Activated CD8-positive, alpha-beta memory T cell treated with anti-CD3 and anti-CD28 coated beads, Interleukin-2, amount 10 ng/mL, durations not matched to agents 7 days and 5 days (primary cell): Measurements from ENCODE around the gene MYO16. TPM values are rescaled to one million over a fixed set of nuclear protein-coding genes. Genes with fewer than 3 reads are reported as not detected.

Experiments used
- ATAC-seq: fragments of 150-1000 bp; cut with Tn5 transposase; one replicate; pipeline ENCODE4 v1.10.0; 2021; ENCODE audit warnings: moderate library complexity
- CTCF ChIA-PET: fragments of 350-600 bp; sonication (Branson Sonifier 250); formaldehyde crosslinking; loops from one replicate; lab custom pipeline; 2021; ENCODE audit warnings: antibody characterized with exemption; lab: Charles Lee
- DNase-seq: peaks from one replicate; pipeline ENCODE4 v3.0.0-alpha.2; 2020
- H3K27ac Mint-ChIP-seq: one replicate; pipeline ENCODE4 v1.8.0; 2021; ENCODE audit warnings: mild to moderate bottlenecking, mixed read lengths
- H3K27me3 Mint-ChIP-seq: one replicate; pipeline ENCODE4 v1.8.0; 2021; ENCODE audit warnings: mixed read lengths
- H3K36me3 Mint-ChIP-seq: one replicate; pipeline ENCODE4 v1.8.0; 2021; ENCODE audit warnings: mild to moderate bottlenecking, mixed read lengths
- H3K4me1 Mint-ChIP-seq: one replicate; pipeline ENCODE4 v1.8.0; 2021; ENCODE audit warnings: mixed read lengths
- H3K4me3 Mint-ChIP-seq: one replicate; pipeline ENCODE4 v1.8.0; 2021; ENCODE audit warnings: mild to moderate bottlenecking, moderate library complexity, mixed read lengths
- H3K9me3 Mint-ChIP-seq: one replicate; pipeline ENCODE4 v1.8.0; 2022; ENCODE audit warnings: low read depth, mixed read lengths
- total RNA-seq, 2 experiments: library from RNA; stranded (reverse); gene quantifications; one replicate each; pipeline ENCODE4 v1.2.3, GENCODE V29; 2021

Gene MYO16
- total RNA-seq, 2 experiments from 2014 or later = 0.05 TPM; not detected in 1

DNA sequence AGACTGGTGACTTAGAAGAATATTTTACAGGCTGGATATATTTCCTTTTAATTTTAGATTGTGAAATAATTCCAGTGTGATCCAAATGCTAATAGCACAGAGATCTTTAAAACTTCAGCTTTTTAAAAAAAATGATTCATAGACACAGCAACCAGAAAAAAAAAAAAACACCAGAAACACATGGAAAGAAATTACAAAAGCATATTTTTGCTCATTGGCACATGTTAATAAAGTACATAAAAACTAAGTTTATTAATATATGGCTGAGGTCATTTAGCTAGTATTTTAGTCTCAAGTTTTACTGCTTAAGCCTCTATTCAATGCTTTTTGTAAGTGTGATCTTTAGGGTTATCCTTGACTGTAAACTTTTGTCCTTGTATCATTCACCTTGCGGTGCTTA lies 577 bp downstream of the MYO16 start:
- CTCF ChIA-PET = no interaction called here
- no peaks in the 10 kb centered on the region for H3K36me3 Mint-ChIP-seq

DNA sequence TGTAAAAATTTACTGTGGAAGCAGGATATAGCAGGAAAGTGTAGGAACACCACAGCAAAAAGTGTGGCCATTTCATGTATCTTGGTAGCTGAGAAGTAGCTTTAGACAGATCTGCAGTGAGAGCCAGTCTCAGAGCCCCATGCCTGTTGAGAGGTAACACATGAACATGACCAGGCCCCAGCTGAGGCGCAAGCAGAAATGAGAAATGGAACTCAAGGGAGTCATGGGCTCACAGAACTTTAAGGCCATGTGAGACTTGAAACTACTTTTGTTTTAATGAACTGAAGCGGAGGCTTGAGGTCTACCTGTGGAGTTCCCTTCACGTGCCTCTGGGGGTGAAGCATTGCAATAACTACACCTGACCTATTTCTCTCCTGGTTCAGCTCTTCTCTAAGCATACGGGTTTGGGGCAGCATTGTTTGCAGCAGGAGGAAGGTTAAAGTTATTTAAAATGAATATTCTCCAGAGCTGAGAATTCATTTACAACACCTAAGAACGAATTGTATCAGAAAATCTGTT lies 3.3 kb downstream of the MYO16 start:
- peaks cover 2% of the 10 kb centered on the region for H3K9me3 Mint-ChIP-seq
- no peak for DNase-seq
- no peaks in the 10 kb centered on the region for H3K4me1 Mint-ChIP-seq
- no peak for ATAC-seq
- no peak overlapping the region for H3K4me3 Mint-ChIP-seq
- no peaks in the 10 kb centered on the region for H3K27me3 Mint-ChIP-seq
- no peaks in the 10 kb centered on the region for H3K36me3 Mint-ChIP-seq
- CTCF ChIA-PET = no interaction called here
- no peak overlapping the region for H3K27ac Mint-ChIP-seq

More for the DNA sequence above, 577 bp downstream of the MYO16 start:
- H3K4me1 Mint-ChIP-seq = no peaks in the 10 kb centered on the region
- no peak for DNase-seq
- no peak overlapping the region for H3K27ac Mint-ChIP-seq
- peaks cover 2% of the 10 kb centered on the region for H3K9me3 Mint-ChIP-seq
- H3K4me3 Mint-ChIP-seq = no peak overlapping the region
- no peak for ATAC-seq
- H3K27me3 Mint-ChIP-seq = no peaks in the 10 kb centered on the region

DNA sequence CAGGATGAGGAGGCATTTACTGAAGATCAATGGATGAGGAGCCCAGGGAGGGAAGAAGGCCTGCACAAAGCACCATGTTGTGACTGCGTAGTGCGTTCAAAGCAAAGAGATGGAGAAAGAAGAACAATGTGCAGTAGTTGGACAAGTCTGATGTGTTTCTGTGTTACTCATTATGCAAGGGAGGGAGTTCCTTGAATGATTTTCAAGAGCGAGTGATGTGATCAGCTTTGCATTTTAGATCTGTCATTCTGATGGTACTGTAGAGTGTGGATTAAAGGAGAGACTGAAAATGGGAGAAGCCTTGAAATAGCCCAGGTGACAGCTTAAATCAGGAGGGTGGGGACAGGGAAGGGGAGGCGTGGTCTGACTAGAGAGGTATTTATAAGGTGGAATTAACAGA lies 9.5 kb downstream of the MYO16 start:
- ATAC-seq (no peak), DNase-seq (no peak)
- no peaks in the 10 kb centered on the region for H3K4me1 Mint-ChIP-seq
- H3K4me3 Mint-ChIP-seq = no peak overlapping the region
- H3K27me3 Mint-ChIP-seq = no peaks in the 10 kb centered on the region
- CTCF ChIA-PET = no interaction called here
- no peak overlapping the region for H3K27ac Mint-ChIP-seq
- peaks cover 2% of the 10 kb centered on the region for H3K9me3 Mint-ChIP-seq
- H3K36me3 Mint-ChIP-seq = no peaks in the 10 kb centered on the region

DNA sequence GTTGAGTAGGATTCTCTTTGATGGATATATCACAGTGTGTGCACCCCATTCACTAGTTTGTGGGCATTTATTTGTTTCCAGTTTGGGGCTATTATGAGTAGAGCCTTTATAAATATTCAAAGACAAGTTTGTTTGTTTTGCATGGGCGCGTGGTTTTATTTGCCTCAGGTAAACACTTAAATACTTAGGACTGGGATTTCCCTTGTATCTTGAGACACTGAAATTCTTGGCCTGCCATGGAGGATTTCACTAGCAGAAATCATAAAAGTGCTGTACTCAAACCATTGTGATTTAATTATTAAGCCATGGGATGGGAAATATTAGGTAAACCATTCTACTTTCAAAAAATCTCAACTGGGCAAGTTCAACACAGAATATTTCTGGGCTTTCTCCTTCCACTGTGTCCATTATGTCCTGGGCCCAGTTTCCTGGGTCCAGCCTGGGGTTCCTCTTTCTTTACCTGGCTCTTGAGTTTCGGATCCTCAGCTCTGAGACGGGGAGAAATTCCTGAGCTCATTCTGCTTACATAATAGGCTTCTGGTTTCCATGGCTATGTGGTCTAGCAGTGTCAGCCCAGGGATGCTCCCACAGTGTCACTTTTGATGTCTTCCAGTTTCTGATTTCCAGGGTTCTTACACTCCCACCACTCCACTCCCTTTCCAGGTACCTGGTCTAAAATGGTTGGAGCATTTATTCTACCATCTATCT lies 14.4 kb downstream of the MYO16 start:
- ATAC-seq (no peak), DNase-seq (no peak)
- Mint-ChIP-seq H3K4me3 (no peak overlapping the region), H3K9me3 (peaks cover 2% of the 10 kb centered on the region), H3K36me3 (no peaks in the 10 kb centered on the region), H3K4me1 (no peaks in the 10 kb centered on the region), H3K27ac (no peak overlapping the region), H3K27me3 (no peaks in the 10 kb centered on the region)
- CTCF ChIA-PET = no interaction called here

DNA sequence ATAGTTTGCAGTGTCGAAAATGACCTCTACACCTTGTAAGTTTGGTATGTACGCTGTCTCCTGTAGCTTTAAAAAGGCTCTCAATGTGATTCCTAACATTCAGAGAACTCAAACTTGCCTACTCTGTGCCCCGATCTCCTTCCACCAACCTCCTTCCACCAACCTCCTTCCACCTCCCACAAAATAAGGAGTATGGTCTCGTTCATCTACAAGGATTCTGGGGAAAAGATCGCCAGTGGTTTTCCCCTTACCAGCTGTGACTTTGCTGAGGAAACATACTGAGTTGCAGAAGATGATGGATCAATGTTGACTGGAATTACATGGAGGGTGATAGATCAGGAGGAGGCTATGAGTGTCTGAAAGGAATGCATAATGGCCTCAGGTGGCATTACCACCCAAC lies 16.0 kb downstream of the MYO16 start:
- Mint-ChIP-seq H3K4me3 (no peak overlapping the region), H3K4me1 (no peaks in the 10 kb centered on the region), H3K9me3 (peaks cover 2% of the 10 kb centered on the region), H3K36me3 (no peaks in the 10 kb centered on the region), H3K27me3 (no peaks in the 10 kb centered on the region), H3K27ac (no peak overlapping the region)
- CTCF ChIA-PET = no interaction called here
- no peak for ATAC-seq
- no peak for DNase-seq

DNA sequence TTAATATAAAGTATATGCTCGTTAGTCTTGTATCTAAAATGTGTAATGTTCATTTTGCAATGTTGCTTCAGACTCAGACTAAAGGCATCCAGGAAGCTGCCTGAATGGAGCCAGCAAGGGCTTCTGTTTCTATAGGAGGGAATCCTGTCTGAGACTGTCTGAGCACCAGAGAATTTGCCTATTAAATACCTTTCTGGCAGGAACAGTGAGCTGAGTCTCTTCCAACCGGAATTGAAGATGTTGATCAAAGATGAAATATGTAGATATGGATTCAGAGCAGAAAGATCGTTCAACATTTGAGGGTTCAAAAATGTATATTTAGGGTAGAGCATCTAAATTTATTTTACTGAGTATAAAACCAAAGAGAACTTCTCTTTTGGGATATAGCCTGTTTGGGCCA lies 20.9 kb downstream of the MYO16 start:
- Mint-ChIP-seq H3K4me3 (no peak overlapping the region), H3K27ac (no peak overlapping the region), H3K27me3 (no peaks in the 10 kb centered on the region), H3K9me3 (no peaks in the 10 kb centered on the region), H3K4me1 (no peaks in the 10 kb centered on the region), H3K36me3 (no peaks in the 10 kb centered on the region)
- ATAC-seq (no peak), DNase-seq (no peak)
- CTCF ChIA-PET = no interaction called here

DNA sequence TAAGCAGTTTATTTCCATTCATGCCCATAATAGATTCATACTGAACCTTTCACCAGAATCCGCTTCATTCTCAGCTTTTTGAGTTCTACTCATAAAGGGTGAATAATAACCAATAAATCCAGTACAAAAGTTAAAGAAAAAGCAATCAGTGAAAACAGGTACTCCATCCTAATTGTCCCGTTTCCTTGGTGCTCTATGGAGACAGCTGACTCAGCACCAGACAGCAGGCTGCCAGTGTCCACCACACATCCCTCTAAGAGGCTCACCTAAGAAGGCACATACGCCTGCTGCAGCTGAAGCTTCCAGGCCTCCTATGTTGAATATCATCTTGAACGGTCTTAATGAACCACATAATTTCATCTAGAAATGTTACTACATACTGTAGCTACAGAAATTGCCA lies 27.3 kb downstream of the MYO16 start:
- Mint-ChIP-seq H3K9me3 (peaks cover 2% of the 10 kb centered on the region), H3K27me3 (no peaks in the 10 kb centered on the region), H3K4me1 (no peaks in the 10 kb centered on the region), H3K36me3 (no peaks in the 10 kb centered on the region), H3K4me3 (no peak overlapping the region), H3K27ac (no peak overlapping the region)
- DNase-seq = no peak
- no peak for ATAC-seq
- CTCF ChIA-PET = no interaction called here

DNA sequence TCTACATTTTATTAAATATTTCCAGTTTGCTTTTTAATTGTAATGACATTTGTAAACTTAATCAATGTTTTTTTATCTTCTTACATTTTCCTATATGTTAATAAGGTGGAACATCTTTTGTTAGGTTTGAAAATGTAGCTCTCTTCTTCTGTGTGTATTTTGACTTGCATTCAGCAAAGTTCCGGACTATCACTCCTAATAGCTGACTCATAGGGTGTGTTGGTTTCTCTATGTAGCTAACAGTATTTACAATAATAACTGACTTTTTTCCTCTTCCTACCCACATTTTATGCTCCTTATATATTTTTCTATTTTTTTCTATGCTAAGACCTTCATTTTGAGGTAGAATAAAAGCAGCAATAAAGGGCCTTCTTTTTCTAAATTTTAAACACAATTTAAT lies 28.1 kb downstream of the MYO16 start:
- DNase-seq = no peak
- no peaks in the 10 kb centered on the region for H3K27me3 Mint-ChIP-seq
- CTCF ChIA-PET = no interaction called here
- H3K9me3 Mint-ChIP-seq = peaks cover 2% of the 10 kb centered on the region
- no peaks in the 10 kb centered on the region for H3K36me3 Mint-ChIP-seq
- H3K27ac Mint-ChIP-seq = no peak overlapping the region
- H3K4me3 Mint-ChIP-seq = no peak overlapping the region
- H3K4me1 Mint-ChIP-seq = no peaks in the 10 kb centered on the region
- no peak for ATAC-seq

DNA sequence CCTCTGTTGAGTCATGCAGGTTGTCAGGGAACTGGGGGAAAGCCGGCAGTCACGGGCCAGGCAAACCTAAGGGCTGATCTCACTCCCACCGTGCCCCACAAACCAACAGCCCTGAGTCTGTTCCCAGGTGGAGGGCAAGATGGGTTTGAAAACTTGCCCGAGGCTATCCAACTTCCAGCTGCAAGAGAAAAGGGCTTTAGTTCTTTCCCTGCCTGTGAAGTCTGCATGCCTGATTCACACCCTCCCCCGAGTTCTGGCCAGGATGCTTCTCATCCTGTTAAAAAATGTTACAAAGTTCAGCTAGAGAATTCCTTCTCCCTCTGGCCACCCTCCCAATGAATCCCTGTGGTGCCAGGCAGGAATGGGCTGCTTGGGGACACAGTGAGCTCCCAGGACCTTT lies 33.1 kb downstream of the MYO16 start:
- no peaks in the 10 kb centered on the region for H3K4me1 Mint-ChIP-seq
- CTCF ChIA-PET = no interaction called here
- DNase-seq = no peak
- ATAC-seq = no peak
- no peaks in the 10 kb centered on the region for H3K36me3 Mint-ChIP-seq
- H3K4me3 Mint-ChIP-seq = no peak overlapping the region
- H3K27ac Mint-ChIP-seq = no peak overlapping the region
- peaks cover 3% of the 10 kb centered on the region for H3K9me3 Mint-ChIP-seq
- no peaks in the 10 kb centered on the region for H3K27me3 Mint-ChIP-seq

DNA sequence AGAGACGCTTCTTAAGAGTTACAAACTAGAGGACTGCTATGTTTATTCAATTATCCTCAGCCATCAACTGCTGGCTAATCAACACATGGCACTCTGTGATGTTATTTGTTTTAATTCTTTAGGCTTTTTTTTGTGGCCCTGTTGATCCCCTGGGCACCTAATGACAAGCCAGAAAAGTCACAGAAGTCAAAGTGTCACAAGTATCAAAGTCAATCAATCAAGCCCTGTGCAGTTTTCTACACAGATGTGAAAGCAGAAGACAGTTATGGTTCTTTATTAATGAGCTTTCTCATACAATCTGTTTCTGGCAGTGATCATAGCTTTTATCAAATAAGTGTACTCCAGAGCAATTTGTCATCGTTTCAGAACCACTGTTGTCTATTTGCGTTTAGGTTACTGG lies 34.3 kb downstream of the MYO16 start:
- H3K4me1 Mint-ChIP-seq = no peaks in the 10 kb centered on the region
- H3K4me3 Mint-ChIP-seq = no peak overlapping the region
- DNase-seq (no peak), ATAC-seq (no peak)
- no peak overlapping the region for H3K27ac Mint-ChIP-seq
- H3K9me3 Mint-ChIP-seq = peaks cover 3% of the 10 kb centered on the region
- H3K36me3 Mint-ChIP-seq = no peaks in the 10 kb centered on the region
- CTCF ChIA-PET = interaction anchor here (1.4 kb wide), 1 partner anchor 14 kb away, joined by 3 read pairs; no protein-coding TSS in a partner anchor
- H3K27me3 Mint-ChIP-seq = no peaks in the 10 kb centered on the region

DNA sequence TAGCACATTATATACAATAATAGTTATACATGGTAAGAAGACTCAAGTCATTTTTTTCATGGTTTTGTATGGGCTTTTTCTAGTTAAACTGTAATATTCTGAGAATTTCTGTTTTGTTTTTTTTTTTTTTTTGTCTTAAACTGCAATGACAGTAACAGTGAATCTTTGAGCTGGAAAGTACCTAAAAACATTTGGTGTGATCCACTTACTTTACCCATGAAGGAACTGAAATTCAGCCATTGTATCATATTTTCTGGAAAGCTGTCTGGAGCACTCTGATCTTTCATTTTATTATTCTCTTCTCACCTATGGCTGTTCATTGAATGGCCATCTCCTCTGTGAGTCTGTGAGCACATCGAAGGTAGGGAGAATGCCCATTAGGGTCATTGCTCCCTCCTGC lies 37.8 kb downstream of the MYO16 start:
- CTCF ChIA-PET = interaction anchor here (0.7 to 0.8 kb wide), 2 partner anchors 40 to 613 kb away, joined by 3 to 4 read pairs; no protein-coding TSS in a partner anchor
- ATAC-seq (no peak), DNase-seq (no peak)
- no peaks in the 10 kb centered on the region for H3K4me1 Mint-ChIP-seq
- no peak overlapping the region for H3K4me3 Mint-ChIP-seq
- no peaks in the 10 kb centered on the region for H3K36me3 Mint-ChIP-seq
- peaks cover 5% of the 10 kb centered on the region for H3K9me3 Mint-ChIP-seq
- H3K27me3 Mint-ChIP-seq = no peaks in the 10 kb centered on the region
- H3K27ac Mint-ChIP-seq = no peak overlapping the region

DNA sequence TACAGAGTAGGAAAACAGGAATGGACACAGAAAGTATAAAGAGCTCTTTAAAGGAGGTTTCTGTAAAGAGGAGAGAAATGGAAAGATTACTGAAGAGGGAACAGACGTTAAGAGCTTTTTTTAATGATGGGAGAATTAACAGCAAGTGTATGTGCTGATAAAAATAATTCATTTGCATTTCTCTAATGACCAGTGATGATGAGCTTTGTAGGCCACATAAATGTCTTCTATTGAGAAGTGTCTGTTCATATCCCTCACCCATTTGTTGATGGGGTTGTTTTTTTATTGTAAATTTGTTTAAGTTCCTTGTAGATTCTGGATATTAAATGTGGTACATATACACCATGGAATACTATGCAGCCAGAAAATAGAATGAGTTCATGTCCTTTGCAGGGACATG lies 40.0 kb downstream of the MYO16 start:
- no peak for ATAC-seq
- Mint-ChIP-seq H3K4me1 (no peaks in the 10 kb centered on the region), H3K27ac (no peak overlapping the region), H3K9me3 (peaks cover 5% of the 10 kb centered on the region), H3K4me3 (no peak overlapping the region), H3K27me3 (no peaks in the 10 kb centered on the region), H3K36me3 (no peaks in the 10 kb centered on the region)
- CTCF ChIA-PET = no interaction called here
- no peak for DNase-seq

DNA sequence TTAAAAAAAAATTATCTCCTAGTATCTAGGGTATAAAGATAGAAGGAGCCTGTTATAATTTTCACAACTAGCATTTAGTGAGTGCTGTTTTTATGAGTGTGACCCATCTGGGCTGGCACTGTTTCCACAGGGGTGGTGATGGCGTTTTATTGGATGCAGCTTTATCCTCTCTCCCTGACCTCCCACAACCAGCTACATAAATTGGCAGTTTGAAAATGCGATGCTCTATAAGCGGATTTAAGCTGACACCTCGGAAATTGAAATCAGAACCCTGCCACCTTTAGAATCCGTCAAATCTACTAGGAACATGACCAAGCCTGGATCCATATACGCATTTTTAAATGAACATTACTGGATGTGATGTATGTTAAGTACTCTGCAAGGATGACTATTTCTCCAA lies 44.9 kb downstream of the MYO16 start:
- Mint-ChIP-seq H3K36me3 (no peaks in the 10 kb centered on the region), H3K4me1 (no peaks in the 10 kb centered on the region), H3K9me3 (no peaks in the 10 kb centered on the region), H3K27ac (no peak overlapping the region), H3K4me3 (no peak overlapping the region), H3K27me3 (no peaks in the 10 kb centered on the region)
- no peak for DNase-seq
- CTCF ChIA-PET = no interaction called here
- no peak for ATAC-seq

DNA sequence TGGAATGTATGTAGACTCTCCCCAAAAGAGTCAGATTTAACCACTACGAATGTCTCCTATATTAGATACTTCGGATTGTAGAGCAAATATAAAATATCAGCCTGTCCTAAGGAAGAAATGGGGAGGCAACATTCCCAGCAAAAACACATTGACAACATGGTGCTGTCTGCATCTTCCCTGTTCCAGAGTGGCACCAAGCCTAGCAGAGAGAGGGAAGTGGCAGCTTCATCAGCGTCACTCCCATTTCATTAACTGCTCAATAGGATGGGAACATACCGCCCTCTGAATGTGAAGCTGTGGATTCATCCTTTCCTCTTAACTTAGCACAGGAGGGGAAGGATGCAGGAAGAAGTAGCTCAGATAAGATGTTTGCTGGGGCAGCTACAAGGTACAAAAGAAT lies 45.4 kb downstream of the MYO16 start:
- Mint-ChIP-seq H3K36me3 (no peaks in the 10 kb centered on the region), H3K9me3 (no peaks in the 10 kb centered on the region), H3K4me3 (no peak overlapping the region), H3K27ac (no peak overlapping the region), H3K4me1 (no peaks in the 10 kb centered on the region), H3K27me3 (no peaks in the 10 kb centered on the region)
- CTCF ChIA-PET = no interaction called here
- DNase-seq (no peak), ATAC-seq (no peak)
